ENCODE results near the gene SPIN2A. TPM values are rescaled to one million over a fixed set of nuclear protein-coding genes. Genes with fewer than 3 reads are reported as not detected.

SPIN2A gene
- total RNA-seq, 1 donor from 2014 or later = 2.9 TPM

Other genes starting within 250 kb of the SPIN2A start
- 9.7 TPM for gene SPIN3, start 141.9 kb downstream of the SPIN2A start, total RNA-seq
- gene SPIN2B, start 15.8 kb downstream of the SPIN2A start, total RNA-seq = 10.9 TPM
- gene FAAH2, start 149.3 kb upstream of the SPIN2A start, total RNA-seq = 15.8 TPM